GM18873 (cell line): ENCODE results near the gene PEDS1.
"Not testable (repeated sequence)": the region's sequence is repeated elsewhere in the genome, so short reads cannot be mapped to it uniquely, and the experiment has no call there.

Source experiments
- ATAC-seq: cut with Tn5 transposase; IDR thresholded peaks from one replicate; pipeline ENCODE4 v1.9.1; 2021; ENCODE audit warnings: mild to moderate bottlenecking, moderate library complexity, moderate number of reproducible peaks; ENCODE audit not compliant: unreplicated experiment, low FRiP score

Gene PEDS1

DNA sequence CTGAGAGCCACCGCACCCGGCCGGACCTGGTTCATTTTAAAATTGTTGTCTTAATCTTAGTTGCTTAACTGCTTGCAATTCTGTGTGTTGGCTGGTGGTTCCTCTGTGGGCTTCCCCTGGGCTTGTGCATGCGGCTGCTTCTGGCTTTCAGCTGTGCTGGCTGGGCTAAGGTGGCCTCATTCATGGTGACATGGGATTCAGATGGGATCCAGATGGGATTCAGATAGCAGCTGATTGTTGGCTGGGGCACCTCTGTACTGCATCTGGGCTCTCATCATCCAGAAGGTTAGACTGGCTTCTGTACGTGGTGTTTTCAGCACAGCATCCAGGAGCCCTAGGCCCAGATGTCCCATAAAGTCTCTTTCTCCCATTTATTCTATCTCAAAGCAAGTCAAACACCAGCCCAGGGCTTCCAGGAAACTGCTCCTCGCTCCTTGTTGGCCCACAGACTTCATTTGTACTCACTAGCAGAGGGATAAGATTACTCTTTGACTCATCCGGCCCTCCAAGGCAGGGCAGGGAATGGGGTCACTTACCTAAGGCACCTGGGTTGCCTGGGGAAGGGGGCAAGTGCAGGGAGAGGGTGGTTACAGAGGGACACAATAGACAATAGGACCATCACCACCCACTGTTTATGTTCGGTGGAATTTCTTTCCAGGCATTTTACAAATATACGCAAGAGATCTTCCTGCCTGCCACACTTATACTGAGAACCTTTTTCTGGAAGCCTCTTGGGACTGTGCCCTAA lies 10.2 kb upstream of the PEDS1 start:
- no peak for ATAC-seq

DNA sequence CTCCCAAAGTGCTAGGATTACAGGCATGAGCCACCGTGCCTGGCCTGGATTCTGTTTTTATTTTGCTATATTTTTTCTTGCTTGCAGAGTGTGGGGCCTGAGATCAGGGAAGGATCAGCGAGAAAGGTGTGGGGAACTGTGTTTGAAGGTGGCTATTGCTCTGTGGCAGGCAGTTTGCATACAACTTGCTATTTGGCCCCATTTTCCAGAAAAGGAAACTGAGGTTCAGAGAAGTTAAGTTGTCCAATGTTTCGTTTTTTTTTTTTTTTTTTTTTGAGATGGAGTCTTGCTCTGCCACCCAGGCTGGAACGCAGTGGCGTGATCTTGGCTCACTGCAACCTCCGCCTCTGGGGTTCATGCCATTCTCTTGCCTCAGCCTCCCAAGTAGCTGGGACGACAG lies 8.0 kb upstream of the PEDS1 start:
- ATAC-seq: not testable (repeated sequence)

DNA sequence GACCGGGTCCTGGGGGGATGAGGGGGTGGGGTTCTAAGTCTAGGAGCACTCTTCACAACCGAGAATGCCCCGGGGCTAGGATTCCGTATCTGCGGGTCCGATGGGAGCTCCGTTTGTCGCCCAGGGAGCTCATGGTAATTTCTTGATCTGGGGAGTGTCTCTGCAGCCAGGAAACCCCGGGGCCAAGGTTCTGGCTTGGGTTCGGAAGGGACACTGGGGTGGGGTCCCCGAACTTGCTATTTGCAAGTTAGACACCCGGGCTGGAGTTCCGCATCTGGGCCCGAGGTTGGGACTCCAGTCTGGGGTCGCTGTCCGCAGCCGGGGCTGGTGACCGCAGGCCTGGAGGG lies 397 bp downstream of the PEDS1 start:
- ATAC-seq: no peak

DNA sequence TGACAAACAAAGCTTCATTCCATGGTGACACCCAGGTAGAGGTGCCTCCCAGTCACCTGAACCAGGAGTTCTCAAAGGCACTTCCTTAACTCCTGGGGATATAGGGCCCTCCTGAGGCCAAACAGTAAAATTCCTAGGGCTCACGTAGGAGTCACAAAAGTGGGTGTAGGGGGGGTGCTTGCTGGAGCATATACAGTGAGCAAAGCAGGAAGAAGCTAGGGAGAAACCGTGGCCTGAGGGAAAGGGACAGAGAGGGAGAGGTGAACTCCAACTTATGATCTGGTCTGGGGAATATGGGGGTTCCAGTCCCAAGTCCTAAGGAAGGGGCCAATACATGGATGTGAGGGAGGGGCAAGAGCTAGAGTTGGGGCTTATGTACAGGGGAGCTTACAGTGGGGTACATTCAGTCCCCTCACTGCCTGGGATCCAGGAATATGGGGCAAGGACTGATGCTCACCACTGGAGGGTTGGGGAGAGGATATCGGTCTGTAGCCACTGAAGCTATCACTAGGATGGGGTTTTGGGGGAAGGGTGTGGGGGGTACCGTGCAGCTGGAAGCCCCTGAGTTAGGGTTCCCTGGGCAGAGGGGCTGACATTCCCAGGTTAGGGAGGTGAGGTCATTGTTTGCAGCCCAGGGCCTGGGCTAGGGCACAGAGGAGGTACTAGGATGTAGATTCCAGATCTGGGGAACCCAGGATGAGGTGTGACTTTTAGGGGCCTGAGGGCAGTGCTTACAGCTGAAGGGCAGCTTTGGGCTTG lies 950 bp downstream of the PEDS1 start:
- no peak for ATAC-seq

DNA sequence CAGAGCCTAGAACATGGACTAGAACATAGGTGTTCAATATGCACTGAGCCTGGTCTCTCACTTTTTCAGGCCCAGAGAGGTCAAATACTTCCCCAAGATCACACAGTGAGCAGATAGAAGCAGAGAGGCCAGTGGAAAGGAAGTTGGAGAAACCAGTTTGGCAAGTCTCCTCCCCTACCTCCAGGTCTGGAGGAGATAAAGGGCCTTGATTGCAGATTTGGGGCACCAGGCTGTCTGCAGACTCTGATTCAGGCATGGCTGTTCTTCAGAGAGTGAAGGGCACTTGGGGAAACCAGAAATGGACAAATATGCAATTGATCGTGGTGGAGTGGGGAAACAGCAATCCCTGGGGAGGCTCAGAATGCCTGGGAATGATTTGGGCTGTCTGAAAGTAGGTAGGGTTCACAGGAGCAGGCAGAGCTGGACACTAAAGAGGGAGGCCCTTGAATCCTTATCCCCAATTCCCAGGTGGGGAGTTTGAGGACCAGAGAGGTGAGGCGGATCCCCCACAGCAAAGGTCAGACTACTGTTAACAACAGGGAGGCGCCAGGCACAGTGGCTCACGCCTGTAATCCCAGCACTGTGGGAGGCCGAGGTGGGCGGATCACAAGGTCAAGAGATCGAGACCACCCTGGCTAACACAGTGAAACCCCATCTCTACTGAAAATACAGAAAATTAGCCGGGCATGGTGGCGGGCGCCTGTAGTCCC lies 2.3 kb downstream of the PEDS1 start:
- no peak for ATAC-seq

DNA sequence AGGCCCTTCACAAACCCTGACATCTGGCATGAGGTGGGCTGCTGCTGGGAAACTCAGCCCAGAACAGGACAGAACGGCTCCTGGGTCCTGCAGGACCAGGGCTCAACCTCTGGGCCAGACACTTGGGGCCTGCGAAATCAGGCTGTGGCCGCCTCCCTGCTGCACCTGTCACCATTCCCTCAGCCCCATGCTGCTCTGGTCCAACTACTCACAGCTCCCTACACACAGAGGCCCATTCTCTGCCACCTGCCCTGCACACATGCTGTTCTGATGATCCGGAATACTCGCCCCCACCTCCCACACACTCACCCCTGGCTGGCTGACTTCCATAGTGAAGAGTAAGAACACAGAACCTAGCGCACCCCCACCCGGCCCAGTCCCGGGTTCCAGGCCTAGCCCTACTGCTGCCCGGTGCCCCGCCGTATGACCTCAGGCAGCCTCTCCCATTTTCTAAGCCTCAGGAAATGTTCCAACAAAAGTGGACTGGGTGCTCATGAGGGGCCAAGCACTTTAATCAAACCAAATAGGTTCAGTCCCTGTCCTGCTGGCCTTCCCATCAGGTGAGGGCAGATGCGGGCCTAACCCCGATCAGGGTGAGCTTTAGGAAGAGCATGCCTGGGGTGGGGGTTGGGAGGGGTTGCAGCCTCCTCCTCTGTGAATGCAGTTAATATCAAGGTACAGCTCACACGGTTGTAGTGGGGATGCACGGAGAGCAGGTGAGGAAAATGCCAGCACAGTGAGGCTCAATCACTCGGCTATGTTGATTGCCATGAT lies 3.9 kb downstream of the PEDS1 start:
- no peak for ATAC-seq

DNA sequence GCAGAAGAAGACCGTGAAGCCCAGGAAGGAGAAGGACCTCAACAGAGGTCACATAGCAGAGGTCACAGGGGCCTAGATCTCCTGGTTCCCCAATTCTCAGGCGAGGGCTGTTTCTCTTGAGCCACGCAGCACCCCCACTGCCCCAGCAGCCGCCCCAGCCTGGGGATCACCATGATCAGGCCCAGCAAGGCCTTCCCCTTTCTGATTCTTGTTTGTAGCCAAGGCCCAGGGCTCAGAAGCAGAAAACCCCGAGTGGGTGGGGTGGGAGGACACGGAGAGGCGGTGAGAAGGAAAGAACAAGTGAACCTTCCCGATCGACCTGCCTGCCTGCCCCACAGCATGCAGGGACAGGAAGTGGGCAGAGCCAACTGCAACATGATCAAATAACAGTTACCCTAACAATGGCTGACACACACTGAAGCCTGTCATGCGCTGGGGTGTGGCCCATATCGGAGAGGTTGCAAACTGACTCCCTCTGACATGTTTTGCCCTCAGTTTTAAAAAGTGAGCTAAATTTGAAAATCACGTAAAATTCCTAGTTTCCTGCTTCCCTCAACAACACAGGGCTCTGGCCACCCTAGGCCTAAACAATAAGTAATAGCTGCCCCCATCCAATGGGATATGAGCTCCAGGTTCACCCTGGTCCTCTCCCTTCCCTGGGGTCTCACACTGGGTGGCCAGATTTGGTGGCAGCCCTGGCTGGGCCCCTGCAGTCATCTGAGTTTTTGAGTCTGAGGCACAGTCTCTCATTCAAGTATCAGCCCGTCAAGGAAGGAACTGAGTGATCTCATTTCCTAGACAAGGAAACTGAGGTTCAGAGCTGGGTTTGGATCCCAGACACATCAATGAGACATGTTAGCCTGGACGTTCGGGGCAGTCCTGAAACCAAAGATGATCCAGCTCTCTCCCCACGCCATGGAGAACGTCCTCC lies 6.5 kb downstream of the PEDS1 start:
- no peak for ATAC-seq

DNA sequence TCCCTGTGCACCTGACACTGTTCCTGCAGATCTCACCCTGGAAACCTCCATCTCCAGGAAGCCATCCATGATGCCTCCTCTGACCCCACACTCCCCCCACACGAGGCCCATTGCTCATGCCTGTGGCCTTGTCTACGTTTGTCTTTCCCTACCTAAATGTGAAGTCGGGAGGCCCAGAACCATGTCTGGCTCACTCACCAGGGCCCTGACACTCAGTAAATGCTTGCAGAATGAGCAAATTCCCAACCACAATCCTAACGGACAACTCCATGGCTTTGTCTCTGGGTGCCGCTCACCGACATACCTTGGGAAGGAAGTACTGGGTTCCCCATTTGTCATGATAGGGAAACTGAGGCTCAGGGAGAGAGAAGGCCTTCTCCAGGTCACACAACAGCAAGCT lies 7.3 kb downstream of the PEDS1 start:
- ATAC-seq: no peak

DNA sequence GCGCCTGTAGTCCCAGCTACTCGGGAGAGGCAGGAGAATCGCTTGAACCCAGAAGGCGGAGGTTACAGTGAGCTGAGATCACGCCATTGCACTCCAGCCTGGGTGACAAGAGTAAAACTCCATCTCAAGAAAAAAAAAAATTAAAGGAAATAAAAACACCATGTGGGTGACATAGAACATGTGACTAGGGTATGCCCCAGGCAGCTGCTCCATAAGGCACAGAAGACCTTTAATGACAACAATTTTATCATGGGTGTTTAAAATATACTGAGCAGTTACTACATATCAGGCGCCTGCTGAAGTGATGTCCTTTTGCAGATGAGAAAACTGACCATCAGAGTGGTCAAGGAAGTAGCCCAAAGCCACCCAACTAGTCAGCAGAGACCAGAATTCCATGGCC lies 8.0 kb downstream of the PEDS1 start:
- no peak for ATAC-seq

DNA sequence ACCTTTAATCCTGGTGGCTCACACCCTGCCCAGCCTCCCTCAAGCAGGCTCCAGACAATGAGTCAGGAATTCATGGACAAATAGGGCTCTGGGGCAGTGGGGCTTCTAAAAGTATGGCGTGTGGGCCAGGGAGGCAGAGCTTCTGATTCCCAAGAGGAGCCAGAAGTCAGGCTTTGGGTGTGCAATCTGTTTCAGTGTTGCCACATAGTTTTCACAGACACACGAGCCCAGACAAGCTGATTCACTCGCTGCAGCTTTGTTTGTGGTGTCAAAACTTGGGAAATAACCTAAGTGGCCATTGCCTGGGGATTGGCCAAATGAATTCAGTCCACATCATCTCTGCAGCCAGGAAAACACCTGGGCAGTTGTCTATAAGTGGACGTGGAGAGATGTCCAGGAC lies 9.2 kb downstream of the PEDS1 start:
- no peak for ATAC-seq

DNA sequence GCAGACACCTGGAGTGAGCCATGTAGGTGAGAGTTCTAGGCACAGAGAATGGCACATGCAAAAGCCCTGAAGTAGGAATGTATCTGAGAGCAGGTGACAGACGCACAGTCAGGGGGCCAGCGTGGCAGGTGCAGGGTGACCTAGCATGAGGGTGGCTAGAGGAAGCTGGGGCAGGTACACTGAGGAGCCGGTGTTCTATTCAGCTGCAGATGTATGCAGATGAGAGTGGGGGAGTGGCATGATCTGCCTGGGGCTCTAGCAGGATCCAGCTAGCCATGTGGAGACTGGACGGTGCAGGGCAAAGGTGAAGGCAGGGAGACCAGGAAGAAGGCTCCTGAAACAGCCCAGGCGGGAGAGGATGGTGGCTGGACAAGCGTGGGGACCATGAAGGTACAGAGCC lies 10.7 kb downstream of the PEDS1 start:
- no peak for ATAC-seq

DNA sequence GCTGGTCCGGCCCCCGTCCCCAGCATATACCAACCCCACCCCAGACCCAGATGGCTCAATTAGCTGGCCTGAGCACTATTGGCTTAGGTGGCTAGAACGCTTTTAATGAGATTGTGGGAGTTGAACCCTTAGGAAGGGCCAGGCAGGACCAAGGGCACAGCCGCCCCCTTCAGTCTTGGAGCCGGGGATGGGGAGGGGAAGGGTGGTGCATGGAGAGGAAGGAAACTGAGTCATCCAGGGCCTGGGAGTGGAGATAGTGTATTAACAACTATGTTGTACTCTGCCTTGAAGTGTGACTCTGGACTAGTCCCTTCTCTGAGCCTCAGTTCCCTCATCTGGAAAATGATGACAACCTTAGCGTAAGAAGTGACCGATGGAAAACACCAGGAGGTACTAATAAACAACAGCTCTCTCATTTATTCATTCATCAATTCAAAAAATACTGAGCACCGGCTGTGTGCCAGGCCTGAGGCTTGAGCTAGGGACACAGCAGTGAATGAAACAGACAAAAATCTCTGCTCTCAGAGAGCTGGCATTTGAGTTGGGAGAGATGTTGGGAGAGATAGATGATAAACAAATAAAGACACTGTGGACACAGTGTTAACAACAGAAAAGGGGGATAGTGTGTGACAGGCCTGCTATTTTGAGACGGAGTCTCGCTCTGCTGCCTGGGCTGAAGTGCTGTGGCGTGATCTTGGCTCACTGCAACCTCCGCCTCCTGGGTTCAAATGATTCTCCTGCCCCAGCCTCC lies 11.5 kb downstream of the PEDS1 start:
- ATAC-seq: no peak

DNA sequence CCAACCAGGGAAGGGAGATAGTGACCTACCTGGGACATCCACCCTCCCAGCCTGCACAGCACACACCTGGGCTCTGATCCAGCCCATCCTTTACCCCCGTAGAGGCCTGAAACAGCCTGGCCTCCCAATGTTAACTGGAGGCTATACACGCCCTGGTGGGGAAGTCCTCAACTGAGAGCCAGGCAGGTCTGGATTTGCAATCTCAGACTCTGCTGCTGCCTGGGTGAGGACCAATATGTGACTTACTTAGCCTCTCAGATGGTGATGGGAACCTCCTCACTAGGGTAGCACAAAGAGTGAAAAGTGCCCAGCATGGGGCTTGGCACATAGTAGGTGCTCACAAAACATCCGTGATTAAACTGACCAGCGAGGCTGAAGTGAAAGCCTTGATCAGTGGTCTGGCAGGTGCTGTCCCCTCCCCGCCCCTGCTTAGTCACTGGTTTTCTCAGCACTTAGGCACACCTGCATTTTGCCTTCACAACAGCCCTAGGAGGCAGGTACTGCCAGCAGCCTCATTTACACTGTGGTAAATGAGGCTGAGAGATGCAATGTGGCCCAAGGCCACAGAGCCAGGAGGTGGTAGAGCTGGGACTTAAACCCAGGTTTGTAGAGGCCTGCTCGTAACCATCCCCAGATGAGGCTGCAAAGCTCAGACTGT lies 12.4 kb downstream of the PEDS1 start:
- no peak for ATAC-seq

DNA sequence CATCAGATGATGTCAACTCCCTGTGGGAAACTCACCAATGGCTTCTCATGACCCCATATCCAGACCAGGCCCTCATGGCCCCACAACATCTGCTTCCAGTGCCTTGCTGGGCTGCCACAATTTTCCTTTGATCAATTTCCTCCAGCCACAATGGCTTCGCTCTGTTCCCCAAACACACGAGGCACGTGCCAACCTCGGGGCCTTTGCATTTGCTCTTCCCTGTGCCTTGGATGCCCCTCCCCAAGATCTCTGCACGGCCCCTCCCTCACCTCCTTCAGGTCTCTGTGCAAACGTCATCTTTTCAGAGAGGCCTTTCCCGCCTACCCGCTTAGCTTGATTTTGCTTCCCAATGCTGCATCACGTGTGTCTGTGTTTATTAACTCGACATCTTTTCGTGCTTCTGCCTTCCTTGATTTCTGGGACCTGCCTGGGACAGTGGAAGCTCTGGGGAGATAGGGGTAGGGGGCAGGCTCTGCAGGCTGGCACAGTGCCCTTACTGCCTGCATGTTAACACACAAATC lies 13.1 kb downstream of the PEDS1 start:
- no peak for ATAC-seq

DNA sequence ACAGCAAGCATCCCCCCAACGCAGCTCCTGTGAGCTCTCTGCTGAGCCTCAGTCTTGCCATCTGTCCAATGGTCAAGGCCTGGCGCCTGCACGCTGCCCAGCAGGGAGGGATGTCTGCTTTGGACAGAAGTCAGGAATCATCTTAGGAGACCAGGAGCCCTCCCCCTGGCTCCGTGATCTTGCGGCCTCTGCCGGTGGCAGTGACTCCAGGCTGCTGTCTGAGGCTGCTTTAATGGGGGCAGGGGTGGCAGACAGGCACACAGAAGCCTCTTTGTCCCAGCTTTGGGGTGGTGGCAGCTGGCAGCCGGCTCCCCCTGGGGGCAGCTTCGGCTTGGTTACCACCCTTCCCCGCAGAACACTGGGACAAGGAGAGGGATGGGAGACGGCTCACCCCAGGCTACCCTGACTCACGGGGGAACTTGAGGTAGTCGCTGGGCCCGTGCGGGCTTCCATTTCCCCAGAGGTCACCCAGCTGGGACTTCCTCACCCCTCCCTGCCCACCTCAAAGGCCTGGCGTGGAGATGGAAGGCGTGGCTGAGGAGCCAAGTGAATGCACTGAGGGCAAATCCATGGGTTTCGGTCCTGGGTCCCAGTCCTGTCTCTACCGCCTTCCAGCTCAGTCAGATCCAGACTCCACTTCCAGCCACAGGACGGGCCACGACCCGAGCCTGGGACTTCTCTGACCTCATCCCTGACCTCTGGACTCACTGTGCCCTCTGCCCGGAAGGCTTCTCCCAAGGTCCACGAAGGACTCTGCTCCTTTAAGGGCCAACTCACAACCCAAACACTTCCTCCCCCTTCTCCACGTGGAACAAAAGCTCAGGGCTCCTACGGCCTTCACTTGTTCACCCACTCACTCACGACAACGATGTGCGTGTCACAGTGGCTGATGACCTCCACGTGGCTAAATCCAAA lies 14.8 kb downstream of the PEDS1 start:
- no peak for ATAC-seq

DNA sequence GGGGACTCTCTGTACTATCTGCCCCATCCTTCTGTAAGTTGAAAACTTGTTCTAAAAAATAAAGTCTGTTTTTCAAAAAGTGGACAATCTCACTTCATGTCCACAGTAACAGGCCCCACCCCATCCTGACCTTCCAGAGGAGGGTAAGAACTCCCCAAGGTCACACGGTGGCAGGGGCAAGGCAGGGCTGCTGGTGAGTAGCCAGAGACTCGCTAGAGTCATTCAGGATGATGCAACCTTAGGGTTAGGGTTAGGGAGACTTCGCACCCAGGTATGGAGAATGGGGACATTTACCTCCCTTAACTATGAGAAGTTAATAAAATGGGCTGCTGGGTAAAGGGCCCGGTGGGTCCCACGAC lies 15.4 kb downstream of the PEDS1 start:
- no peak for ATAC-seq

DNA sequence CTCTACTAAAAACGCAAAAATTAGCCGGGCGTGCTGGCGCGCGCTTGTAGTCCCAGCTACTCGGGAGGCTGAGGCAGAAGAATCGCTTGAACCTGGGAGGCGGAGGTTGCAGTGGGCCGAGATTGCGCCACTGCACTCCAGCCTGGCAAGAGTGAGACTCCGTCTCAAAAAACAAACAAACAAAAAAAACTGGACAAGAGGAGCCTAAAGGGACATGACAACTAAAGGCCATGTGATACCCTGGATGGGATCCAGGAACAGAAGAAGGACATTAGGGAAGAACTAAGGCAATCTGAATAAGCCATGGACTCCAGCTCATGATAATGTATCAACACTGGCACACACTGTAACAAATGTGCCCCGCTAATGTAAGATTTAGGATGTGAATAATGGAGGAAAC lies 15.8 kb downstream of the PEDS1 start:
- not testable (repeated sequence) for ATAC-seq
